Bone marrow (tissue), 2 donors: ENCODE results near the gene RAD23A.
"Not testable (repeated sequence)": the region's sequence is repeated elsewhere in the genome, so short reads cannot be mapped to it uniquely, and the experiment has no call there.

Experiments
- DNase-seq, 2 donors: peaks; one replicate each; lab custom pipeline; 2025; lab: John Stamatoyannopoulos, UW

Gene RAD23A

GRCh38 chr19:12937927-12938778, 7.5 kb upstream of the RAD23A start, which contains the start of gene CALR:
Gene CALR, plus strand, starts transcription at chr19:12938609. Its CDS starts 71 bp downstream, at chr19:12938680.
- peak; percentile 97 to 99 for DNase-seq

GRCh38 chr19:12938779-12939601, 6.7 kb upstream of the RAD23A start:
- peak in 1 of 2 donors; percentile 3 for DNase-seq

DNA sequence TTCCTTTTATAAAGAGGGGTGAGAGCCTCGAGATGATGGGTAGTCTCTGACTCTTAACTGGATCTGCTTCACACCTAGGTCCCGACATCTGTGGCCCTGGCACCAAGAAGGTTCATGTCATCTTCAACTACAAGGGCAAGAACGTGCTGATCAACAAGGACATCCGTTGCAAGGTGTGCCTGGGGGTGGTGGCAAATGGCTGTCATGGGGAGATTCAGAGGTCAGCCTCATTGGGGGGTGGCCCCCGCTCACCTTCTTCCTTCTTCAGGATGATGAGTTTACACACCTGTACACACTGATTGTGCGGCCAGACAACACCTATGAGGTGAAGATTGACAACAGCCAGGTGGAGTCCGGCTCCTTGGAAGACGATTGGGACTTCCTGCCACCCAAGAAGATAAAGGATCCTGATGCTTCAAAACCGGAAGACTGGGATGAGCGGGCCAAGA, 5.7 kb upstream of the RAD23A start:
- DNase-seq = no peak

GRCh38 chr19:12940897-12941296, 4.8 kb upstream of the RAD23A start:
- DNase-seq = no peak

GRCh38 chr19:12943437-12944044, 2.1 kb upstream of the RAD23A start:
- no peak for DNase-seq

DNA sequence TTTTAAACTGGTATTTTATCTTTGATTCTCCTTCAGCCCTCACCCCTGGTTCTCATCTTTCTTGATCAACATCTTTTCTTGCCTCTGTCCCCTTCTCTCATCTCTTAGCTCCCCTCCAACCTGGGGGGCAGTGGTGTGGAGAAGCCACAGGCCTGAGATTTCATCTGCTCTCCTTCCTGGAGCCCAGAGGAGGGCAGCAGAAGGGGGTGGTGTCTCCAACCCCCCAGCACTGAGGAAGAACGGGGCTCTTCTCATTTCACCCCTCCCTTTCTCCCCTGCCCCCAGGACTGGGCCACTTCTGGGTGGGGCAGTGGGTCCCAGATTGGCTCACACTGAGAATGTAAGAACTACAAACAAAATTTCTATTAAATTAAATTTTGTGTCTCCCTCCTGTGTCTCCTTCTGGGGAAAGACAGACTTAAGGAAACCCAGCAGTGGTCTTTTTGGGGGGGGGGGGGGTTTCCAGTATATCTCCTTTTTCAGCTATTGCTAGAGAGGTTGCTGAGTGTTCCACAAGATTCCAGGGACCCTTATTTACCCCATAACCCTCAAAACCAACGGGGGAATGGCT, 1.5 kb upstream of the RAD23A start:
- DNase-seq = no peak

DNA sequence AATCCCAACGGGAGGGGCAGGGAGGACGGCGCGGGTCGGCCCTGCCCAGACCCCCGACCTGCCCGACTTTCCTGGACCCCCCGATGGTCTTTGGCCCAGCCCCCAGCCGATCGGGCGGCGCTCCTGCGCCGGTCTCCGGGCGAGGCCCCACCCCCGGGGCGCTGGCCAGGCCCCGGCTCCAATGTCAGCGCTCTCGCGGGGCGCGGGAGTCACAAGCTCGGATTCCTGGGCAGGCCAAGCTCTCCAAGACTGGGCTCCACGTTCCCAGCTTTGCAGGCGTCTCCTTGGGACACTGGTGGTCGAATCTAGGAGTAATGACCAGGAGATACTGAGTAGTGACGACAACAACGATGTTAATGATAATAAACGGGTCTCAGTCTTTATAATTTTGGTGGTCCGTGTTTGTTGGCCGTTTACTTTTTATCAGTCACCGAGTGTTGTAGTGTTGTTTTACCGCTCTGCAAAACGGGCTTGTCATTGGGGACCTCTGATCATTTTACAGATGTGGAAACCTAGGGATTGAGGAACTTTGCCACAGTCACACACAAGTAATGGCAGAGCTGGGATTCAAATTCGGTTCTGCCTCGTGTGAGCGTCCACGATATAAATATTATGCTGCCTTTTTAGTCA, 545 bp downstream of the RAD23A start:
- peak in 1 of 2 donors; percentile 54 for DNase-seq

DNA sequence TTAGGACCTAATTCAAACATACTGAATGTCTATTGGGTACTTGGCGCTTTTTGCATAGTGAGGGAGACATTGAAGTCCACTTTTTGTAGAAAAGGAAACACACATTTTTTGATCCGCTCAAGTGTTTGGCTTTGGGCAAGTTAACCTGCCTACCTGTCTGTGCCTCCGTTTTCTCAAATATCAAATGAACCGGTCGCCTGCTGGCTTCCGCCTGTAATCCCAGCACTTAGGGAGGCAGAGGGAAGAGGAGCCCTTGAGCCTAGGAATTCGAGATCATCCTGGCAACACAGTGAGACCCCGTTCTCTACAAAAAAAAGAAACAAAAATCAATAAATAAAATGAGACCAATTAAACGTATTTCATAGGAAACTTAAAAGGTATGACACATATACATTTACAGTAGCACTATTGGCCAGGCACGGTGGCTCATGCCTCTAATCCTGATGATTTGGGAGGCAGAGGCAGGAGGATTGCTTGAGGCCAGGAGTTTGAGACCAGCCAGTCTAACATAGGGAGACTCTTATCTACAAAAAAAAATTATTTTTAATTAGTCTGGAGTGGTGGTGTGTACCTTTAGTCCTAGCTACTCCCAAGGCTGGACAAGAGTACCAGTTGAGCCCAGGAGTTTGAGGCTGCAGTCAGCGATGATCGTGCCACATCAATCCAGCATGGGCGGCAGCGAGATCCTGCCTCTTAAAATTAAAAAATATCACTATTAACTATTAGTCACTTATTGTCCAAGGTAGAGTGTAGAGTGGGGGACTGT, 1.3 kb downstream of the RAD23A start:
- DNase-seq = no peak

DNA sequence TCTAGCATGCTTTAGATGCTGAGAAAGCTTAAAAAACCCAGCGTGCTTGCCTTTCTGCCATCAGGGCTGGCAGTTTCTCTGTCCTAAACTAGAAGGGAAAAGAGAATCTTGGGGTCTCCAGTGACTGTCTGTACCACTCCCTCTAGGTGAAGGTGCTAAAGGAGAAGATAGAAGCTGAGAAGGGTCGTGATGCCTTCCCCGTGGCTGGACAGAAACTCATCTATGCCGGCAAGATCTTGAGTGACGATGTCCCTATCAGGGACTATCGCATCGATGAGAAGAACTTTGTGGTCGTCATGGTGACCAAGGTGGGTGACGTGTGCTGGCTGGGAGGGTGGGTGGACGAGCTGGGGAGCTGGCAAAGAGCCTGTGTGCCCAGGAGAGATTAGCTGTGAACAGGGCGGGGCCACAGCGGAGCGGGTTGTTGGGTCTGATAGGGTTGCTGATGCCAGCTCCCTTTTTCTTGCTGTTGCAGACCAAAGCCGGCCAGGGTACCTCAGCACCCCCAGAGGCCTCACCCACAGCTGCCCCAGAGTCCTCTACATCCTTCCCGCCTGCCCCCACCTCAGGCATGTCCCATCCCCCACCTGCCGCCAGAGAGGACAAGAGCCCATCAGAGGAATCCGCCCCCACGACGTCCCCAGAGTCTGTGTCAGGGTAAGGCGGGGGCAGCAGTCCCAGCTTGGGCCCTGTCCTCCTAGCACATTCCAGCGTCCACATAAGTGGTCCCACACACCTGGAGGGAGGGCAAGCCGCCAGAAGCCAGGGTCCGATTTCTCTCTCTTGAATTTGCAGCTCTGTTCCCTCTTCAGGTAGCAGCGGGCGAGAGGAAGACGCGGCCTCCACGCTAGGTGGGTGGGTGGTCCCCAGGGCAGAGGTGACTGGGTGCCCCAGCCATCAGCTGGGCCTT, 2.3 kb downstream of the RAD23A start:
- DNase-seq = no peak

DNA sequence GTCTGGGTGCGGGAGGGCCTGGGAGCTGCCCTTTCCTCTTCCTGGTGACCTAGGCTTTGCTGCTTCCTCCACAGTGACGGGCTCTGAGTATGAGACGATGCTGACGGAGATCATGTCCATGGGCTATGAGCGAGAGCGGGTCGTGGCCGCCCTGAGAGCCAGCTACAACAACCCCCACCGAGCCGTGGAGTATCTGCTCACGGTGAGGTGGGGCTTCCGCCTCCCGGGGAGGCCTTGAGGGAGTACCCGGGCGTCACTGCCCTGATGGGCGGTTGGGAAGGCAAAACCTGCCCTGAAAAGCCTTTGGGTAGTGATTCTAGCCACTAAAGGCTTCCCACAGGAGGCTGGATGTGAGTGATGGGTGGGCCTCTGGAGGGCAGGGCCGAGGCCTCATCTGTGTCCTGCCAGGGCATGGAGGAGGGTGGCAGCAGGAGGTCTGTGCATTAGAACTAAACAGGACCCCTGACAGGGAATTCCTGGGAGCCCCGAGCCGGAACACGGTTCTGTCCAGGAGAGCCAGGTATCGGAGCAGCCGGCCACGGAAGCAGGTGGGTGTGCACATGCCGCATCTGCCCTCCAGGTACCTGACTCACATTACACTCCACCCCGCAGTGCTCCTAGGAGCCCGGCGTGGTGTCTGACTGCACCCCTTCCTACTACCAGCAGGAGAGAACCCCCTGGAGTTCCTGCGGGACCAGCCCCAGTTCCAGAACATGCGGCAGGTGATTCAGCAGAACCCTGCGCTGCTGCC, 3.1 kb downstream of the RAD23A start:
- no peak for DNase-seq

- DNase-seq = no peak
These were observed 4.0 kb downstream of the RAD23A start for GRCh38 chr19:12949363-12950283.

DNA sequence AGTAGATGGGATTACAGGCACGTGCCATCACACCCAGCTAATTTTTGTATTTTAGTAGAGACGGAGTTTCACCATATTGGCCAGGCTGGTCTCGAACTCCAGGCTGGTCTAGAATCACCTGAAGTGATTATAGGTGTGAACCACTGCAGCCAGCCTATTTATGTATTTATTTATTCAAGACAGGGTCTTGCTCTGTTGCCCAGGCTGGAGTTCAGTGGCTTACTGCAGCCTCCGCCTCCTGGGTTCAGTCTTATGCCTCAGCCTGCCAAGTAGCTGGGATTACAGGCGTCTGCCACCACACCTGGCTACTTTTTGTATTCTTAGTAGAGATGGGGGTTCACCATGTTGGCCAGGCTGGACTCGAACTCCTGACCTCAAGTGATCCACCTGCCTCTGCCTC, 6.4 kb downstream of the RAD23A start:
- not testable (repeated sequence) for DNase-seq

DNA sequence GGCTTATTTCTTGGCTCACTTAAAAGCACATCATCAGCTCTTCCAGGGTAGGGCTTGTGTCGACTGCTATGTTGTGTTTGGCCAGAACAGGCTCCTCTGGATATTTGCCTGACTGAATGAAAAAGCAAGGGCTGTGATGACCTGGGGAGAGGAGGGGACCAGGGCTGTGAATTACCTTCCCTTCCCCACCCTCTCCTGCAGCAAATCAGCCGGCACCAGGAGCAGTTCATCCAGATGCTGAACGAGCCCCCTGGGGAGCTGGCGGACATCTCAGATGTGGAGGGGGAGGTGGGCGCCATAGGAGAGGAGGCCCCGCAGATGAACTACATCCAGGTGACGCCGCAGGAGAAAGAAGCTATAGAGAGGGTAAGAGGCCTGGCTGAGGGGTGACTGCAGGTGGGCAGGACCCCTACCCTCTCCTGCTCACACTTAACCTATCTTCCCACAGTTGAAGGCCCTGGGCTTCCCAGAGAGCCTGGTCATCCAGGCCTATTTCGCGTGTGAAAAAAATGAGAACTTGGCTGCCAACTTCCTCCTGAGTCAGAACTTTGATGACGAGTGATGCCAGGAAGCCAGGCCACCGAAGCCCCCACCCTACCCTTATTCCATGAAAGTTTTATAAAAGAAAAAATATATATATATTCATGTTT, 7.0 kb downstream of the RAD23A start:
- DNase-seq = no peak

- DNase-seq = no peak
These were observed 7.6 kb downstream of the RAD23A start for GRCh38 chr19:12953138-12953798.

- peak in 1 of 2 donors; percentile 5 for DNase-seq
These were observed 8.3 kb downstream of the RAD23A start for GRCh38 chr19:12953799-12954611.

DNA sequence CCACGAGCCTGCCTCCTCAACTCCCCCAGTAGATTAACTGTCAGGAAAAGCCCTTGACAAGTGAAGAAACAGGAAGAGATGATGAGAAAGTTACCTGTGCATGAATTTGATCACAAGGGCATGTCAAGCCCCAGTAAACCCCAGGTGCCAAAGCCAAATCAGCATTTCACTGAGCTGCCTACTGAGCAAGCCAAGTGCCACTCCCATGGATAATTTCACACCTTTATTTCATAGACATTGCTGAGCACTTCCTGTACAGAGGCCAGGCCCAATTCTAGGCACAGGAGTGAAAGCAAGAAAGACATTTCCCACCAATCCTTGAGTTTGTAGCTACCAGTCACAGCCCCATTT, 8.9 kb downstream of the RAD23A start:
- no peak for DNase-seq
